ENCODE data around the gene C2CD2. TPM values are rescaled to one million over a fixed set of nuclear protein-coding genes. Genes with fewer than 3 reads are reported as not detected.

Gene C2CD2
- total RNA-seq, 2 experiments from 2014 or later, result 8.2 to 8.8 TPM

DNA sequence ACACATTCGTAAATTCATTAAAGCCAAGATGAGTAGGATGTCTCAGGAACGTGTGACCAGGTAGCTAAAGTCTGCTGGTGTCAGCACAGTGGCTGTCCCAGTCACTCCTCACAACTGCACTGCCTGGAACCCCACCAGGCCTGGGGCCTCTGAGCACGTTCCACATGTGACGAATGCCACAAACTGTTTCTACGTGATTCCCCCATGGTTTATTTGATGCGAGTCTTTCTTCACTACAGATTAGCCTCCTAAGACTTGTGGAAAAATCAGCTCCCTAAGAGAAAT is 107.8 kb downstream of the C2CD2 start:
- DNase-seq (no peak), ATAC-seq (ENCODE audit: poor library complexity) (no peak)
- Histone ChIP-seq H3K36me3 (ENCODE audit: insufficient read depth, low read length) (peaks cover 31% of the 10 kb centered on the region), H3K4me3 (ENCODE audit: low read length) (no peak overlapping the region), H3K4me1 (ENCODE audit: insufficient read depth, low read length) (no peaks in the 10 kb centered on the region), H3K27ac (ENCODE audit: low read depth in 1 of 2, low read length in 2 of 2) (no peak overlapping the region), H3K9me3 (ENCODE audit: control insufficient read depth in 1 of 2, insufficient read depth in 1 of 2, low read length in 2 of 2) (no peaks in the 10 kb centered on the region), H3K27me3 (ENCODE audit: control insufficient read depth in 1 of 2, insufficient read depth in 2 of 2, low read length in 2 of 2) (no peaks in the 10 kb centered on the region)
- Mint-ChIP-seq H3K4me1 (ENCODE audit: low read depth) (no peaks in the 10 kb centered on the region), H3K9me3 (peaks cover 3% of the 10 kb centered on the region), H3K36me3 (ENCODE audit: low read depth) (peaks cover 71% of the 10 kb centered on the region), H3K27ac (no peak overlapping the region), H3K4me3 (no peak overlapping the region), H3K27me3 (no peaks in the 10 kb centered on the region)
- POLR2A ChIA-PET, result no interaction called here
- CTCF ChIA-PET, result no interaction called here
- intact Hi-C loops (cut with DNase I, micrococcal nuclease), result no loop called here
- TF ChIP-seq, protein P1, sequence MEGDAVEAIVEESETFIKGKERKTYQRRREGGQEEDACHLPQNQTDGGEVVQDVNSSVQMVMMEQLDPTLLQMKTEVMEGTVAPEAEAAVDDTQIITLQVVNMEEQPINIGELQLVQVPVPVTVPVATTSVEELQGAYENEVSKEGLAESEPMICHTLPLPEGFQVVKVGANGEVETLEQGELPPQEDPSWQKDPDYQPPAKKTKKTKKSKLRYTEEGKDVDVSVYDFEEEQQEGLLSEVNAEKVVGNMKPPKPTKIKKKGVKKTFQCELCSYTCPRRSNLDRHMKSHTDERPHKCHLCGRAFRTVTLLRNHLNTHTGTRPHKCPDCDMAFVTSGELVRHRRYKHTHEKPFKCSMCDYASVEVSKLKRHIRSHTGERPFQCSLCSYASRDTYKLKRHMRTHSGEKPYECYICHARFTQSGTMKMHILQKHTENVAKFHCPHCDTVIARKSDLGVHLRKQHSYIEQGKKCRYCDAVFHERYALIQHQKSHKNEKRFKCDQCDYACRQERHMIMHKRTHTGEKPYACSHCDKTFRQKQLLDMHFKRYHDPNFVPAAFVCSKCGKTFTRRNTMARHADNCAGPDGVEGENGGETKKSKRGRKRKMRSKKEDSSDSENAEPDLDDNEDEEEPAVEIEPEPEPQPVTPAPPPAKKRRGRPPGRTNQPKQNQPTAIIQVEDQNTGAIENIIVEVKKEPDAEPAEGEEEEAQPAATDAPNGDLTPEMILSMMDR (IDR thresholded peaks at IDR 0.05), result no peak

- peaks cover 31% of the 10 kb centered on the region for H3K36me3 ChIP-seq (ENCODE audit: insufficient read depth, low read length)
- Mint-ChIP-seq H3K4me1 (ENCODE audit: low read depth) (no peaks in the 10 kb centered on the region), H3K27me3 (no peaks in the 10 kb centered on the region), H3K4me3 (no peak overlapping the region), H3K36me3 (ENCODE audit: low read depth) (peaks cover 71% of the 10 kb centered on the region), H3K27ac (no peak overlapping the region), H3K9me3 (peaks cover 3% of the 10 kb centered on the region)
- ChIA-PET POLR2A (no interaction called here), CTCF (no interaction called here)
- no peaks in the 10 kb centered on the region for H3K27me3 ChIP-seq (ENCODE audit: control insufficient read depth in 1 of 2, insufficient read depth in 2 of 2, low read length in 2 of 2)
- no peak overlapping the region for H3K4me3 ChIP-seq (ENCODE audit: low read length)
- H3K4me1 ChIP-seq (ENCODE audit: insufficient read depth, low read length), result no peaks in the 10 kb centered on the region
- TF ChIP-seq, protein P1 (IDR thresholded peaks at IDR 0.05), result no peak
- ATAC-seq (ENCODE audit: poor library complexity) (no peak), DNase-seq (no peak)
- H3K9me3 ChIP-seq (ENCODE audit: control insufficient read depth in 1 of 2, insufficient read depth in 1 of 2, low read length in 2 of 2), result no peaks in the 10 kb centered on the region
- intact Hi-C loops (cut with DNase I, micrococcal nuclease), result no loop called here
- H3K27ac ChIP-seq (ENCODE audit: low read depth in 1 of 2, low read length in 2 of 2), result no peak overlapping the region
Measured at GRCh38 chr21:41845310-41846032, 108.3 kb downstream of the C2CD2 start.

GRCh38 chr21:41843584-41843983 is 110.2 kb downstream of the C2CD2 start:
- no peak overlapping the region for H3K27ac Mint-ChIP-seq
- intact Hi-C loops (cut with DNase I, micrococcal nuclease), result no loop called here
- CTCF ChIA-PET, result no interaction called here

More at GRCh38 chr21:41843584-41843983, 110.2 kb downstream of the C2CD2 start:
- Mint-ChIP-seq H3K9me3 (peaks cover 3% of the 10 kb centered on the region), H3K27me3 (no peaks in the 10 kb centered on the region), H3K4me3 (no peak overlapping the region), H3K4me1 (ENCODE audit: low read depth) (no peaks in the 10 kb centered on the region), H3K36me3 (ENCODE audit: low read depth) (peaks cover 77% of the 10 kb centered on the region)
- no peak overlapping the region for H3K4me3 ChIP-seq (ENCODE audit: low read length)
- no peaks in the 10 kb centered on the region for H3K9me3 ChIP-seq (ENCODE audit: control insufficient read depth in 1 of 2, insufficient read depth in 1 of 2, low read length in 2 of 2)
- no peaks in the 10 kb centered on the region for H3K27me3 ChIP-seq (ENCODE audit: control insufficient read depth in 1 of 2, insufficient read depth in 2 of 2, low read length in 2 of 2)
- TF ChIP-seq, protein P1 (IDR thresholded peaks at IDR 0.05), result no peak
- POLR2A ChIA-PET, result no interaction called here
- ATAC-seq (ENCODE audit: poor library complexity) (no peak), DNase-seq (no peak)
- H3K36me3 ChIP-seq (ENCODE audit: insufficient read depth, low read length), result peaks cover 37% of the 10 kb centered on the region
- no peak overlapping the region for H3K27ac ChIP-seq (ENCODE audit: low read depth in 1 of 2, low read length in 2 of 2)
- no peaks in the 10 kb centered on the region for H3K4me1 ChIP-seq (ENCODE audit: insufficient read depth, low read length)
